HCT116 (cell line): ENCODE data around the gene GPC4. TPM values are rescaled to one million over a fixed set of nuclear protein-coding genes. Genes with fewer than 3 reads are reported as not detected.

Experiments
- ATAC-seq: fragments of 200-7000 bp; cut with Tn5 transposase; 2 replicates; pipeline ENCODE4 v1.9.1; 2020; ENCODE audit warnings: mild to moderate bottlenecking, moderate library complexity
- BruUV-seq: library from RNA; stranded (reverse); fragments of 400-500 nt; replicated peaks from 2 replicates; lab custom pipeline; 2021; lab: Mats Ljungman, UMichigan
- CTCF ChIA-PET: fragments of 300-600 bp; sonication (Branson Sonifier 250); formaldehyde crosslinking; loops from one replicate; lab custom pipeline; 2021; ENCODE audit warnings: antibody characterized with exemption; lab: Charles Lee
- POLR2A ChIA-PET: fragments of 300-600, 350-600 bp; sonication (Branson Sonifier 250); formaldehyde crosslinking; loops from one replicate; lab custom pipeline; 2021; ENCODE audit warnings: antibody characterized with exemption; lab: Charles Lee
- RAD21 ChIA-PET, 2 experiments: fragments of 300-600 bp; sonication (Branson Sonifier 250); formaldehyde crosslinking; loops; one replicate each; lab custom pipeline; 2023; ENCODE audit warnings: low total read pairs in 2 of 2; ENCODE audit not compliant: uncharacterized antibody in 2 of 2, unreplicated experiment in 2 of 2, low non-redundant PET in 1 of 2; lab: Charles Lee
- DNase-seq: peaks from one replicate; pipeline ENCODE4 v3.0.0-alpha.2; 2010; ENCODE audit warnings: low read depth, low spot score
- H2AFZ ChIP-seq: fragments of 200-600 bp; shearing (Covaris generic), sonication (generic); 2 replicates; pipeline ENCODE4 v1.6.1; 2017; ENCODE audit warnings: low read depth, mixed run types, mixed read lengths, antibody characterized with exemption, low read length; ENCODE audit not compliant: poor library complexity, severe bottlenecking
- H3K27ac ChIP-seq: 2 replicates; pipeline ENCODE4 v1.5.1; 2012; ENCODE audit warnings: low read depth, low read length
- H3K27me3 ChIP-seq: fragments of 200-600 bp; sonication (generic); 2 replicates; pipeline ENCODE4 v1.6.1; 2016; ENCODE audit warnings: mixed run types, low read length, mixed read lengths; ENCODE audit not compliant: insufficient read depth
- H3K36me3 ChIP-seq, 2 experiments: fragments of 200-500 bp in 1 of 2; fragments of 200-600 bp in 1 of 2; sonication (Bioruptor generic) in 1 of 2; sonication (generic) in 1 of 2; 2 replicates each; pipeline versions ENCODE4 v1.5.1 to v1.6.1; 2014 to 2016; ENCODE audit warnings: low read length in 2 of 2, inconsistent platforms in 1 of 2, mixed read lengths in 1 of 2, mixed run types in 1 of 2; ENCODE audit not compliant: insufficient read depth in 2 of 2, control insufficient read depth in 1 of 2
- H3K4me1 ChIP-seq, 2 experiments: fragments of 200-600 bp in 1 of 2; sonication (generic) in 1 of 2; 2 replicates each; pipeline versions ENCODE4 v1.5.1 to v1.6.1; 2012 to 2017; ENCODE audit warnings: low read length in 2 of 2, inconsistent platforms in 1 of 2, mild to moderate bottlenecking in 1 of 2, mixed read lengths in 1 of 2, mixed run types in 1 of 2, moderate library complexity in 1 of 2; ENCODE audit not compliant: insufficient read depth in 2 of 2, control insufficient read depth in 1 of 2
- H3K4me2 ChIP-seq: fragments of 200-600 bp; sonication (generic); 2 replicates; pipeline ENCODE4 v1.6.1; 2017; ENCODE audit warnings: mixed run types, low read length, mixed read lengths
- H3K4me3 ChIP-seq, 2 experiments: fragments of 200-600 bp in 1 of 2; sonication (generic) in 1 of 2; replicated peaks in 1 of 2; 2 replicates each; pipeline ENCODE4 v1.5.1; 2011 to 2016; ENCODE audit warnings: low read length in 2 of 2, control low read depth in 1 of 2, low read depth in 1 of 2, mild to moderate bottlenecking in 1 of 2, mixed read lengths in 1 of 2, mixed run types in 1 of 2
- H3K79me2 ChIP-seq: fragments of 200-600 bp; sonication (generic); 2 replicates; pipeline ENCODE4 v1.6.1; 2017; ENCODE audit warnings: mild to moderate bottlenecking, mixed run types, low read length, moderate library complexity, mixed read lengths; ENCODE audit not compliant: insufficient read depth
- H3K9ac ChIP-seq: fragments of 200-600 bp; sonication (generic); 2 replicates; pipeline ENCODE4 v1.6.1; 2016; ENCODE audit warnings: low read length, mixed read lengths
- H3K9me2 ChIP-seq: fragments of 200-600 bp; sonication (generic), shearing (Covaris generic); 2 replicates; pipeline ENCODE4 v1.6.1; 2017; ENCODE audit warnings: mixed run types, mild to moderate bottlenecking, moderate library complexity; ENCODE audit not compliant: insufficient read depth
- H3K9me3 ChIP-seq, 2 experiments: fragments of 200-500 bp in 1 of 2; fragments of 200-600 bp in 1 of 2; sonication (Bioruptor generic) in 1 of 2; sonication (generic) in 1 of 2; 2 replicates each; pipeline ENCODE4 v1.6.1; 2014 to 2017; ENCODE audit warnings: low read length in 2 of 2, mixed read lengths in 2 of 2, inconsistent platforms in 1 of 2, low read depth in 1 of 2, mild to moderate bottlenecking in 1 of 2, mixed run types in 1 of 2, moderate library complexity in 1 of 2; ENCODE audit not compliant: control insufficient read depth in 1 of 2, insufficient read depth in 1 of 2
- H4K20me1 ChIP-seq: fragments of 200-600 bp; sonication (generic), shearing (Covaris generic); 2 replicates; pipeline ENCODE4 v1.6.1; 2017; ENCODE audit warnings: mixed run types, mild to moderate bottlenecking, moderate library complexity; ENCODE audit not compliant: insufficient read depth
- EGR1 ChIP-seq: IDR thresholded peaks from 2 replicates; pipeline ENCODE4 v1.6.1; 2012; ENCODE audit warnings: low read depth
- ELF1 ChIP-seq: IDR thresholded peaks from 2 replicates; pipeline ENCODE4 v1.6.1; 2012; ENCODE audit warnings: low read depth, borderline replicate concordance
- FOSL1 ChIP-seq: IDR thresholded peaks from 2 replicates; pipeline ENCODE4 v1.6.1; 2012; ENCODE audit warnings: low read depth
- JUND ChIP-seq: IDR thresholded peaks from 2 replicates; pipeline ENCODE4 v1.6.1; 2012
- POLR2A ChIP-seq: IDR thresholded peaks from 2 replicates; pipeline ENCODE4 v1.7.0; 2011; ENCODE audit warnings: borderline replicate concordance; ENCODE audit not compliant: insufficient read depth, insufficient read length; ENCODE audit errors: extremely low read depth
- RAD21 ChIP-seq: IDR thresholded peaks from 2 replicates; pipeline ENCODE4 v1.6.1; 2012; ENCODE audit warnings: low read depth, mild to moderate bottlenecking
- REST ChIP-seq: IDR thresholded peaks from 2 replicates; pipeline ENCODE4 v1.6.1; 2012; ENCODE audit warnings: low read depth
- SRF ChIP-seq: IDR thresholded peaks from 2 replicates; pipeline ENCODE4 v1.6.1; 2012; ENCODE audit warnings: low read depth
- TCF7L2 ChIP-seq: IDR thresholded peaks from 2 replicates; pipeline ENCODE4 v1.7.0; 2011; ENCODE audit warnings: borderline replicate concordance, inconsistent platforms; ENCODE audit not compliant: insufficient read depth, insufficient read length; ENCODE audit errors: extremely low read depth
- YY1 ChIP-seq: IDR thresholded peaks from 2 replicates; pipeline ENCODE4 v1.6.1; 2011; ENCODE audit warnings: low read length, low read depth, moderate library complexity, mild to moderate bottlenecking; ENCODE audit not compliant: insufficient replicate concordance; ENCODE audit errors: extremely low read depth
- ZFX ChIP-seq: fragments of 450-650 bp; IDR thresholded peaks from 2 replicates; pipeline ENCODE4 v1.6.1; 2017
- intact Hi-C: fragments of 100-400 bp; cut with micrococcal nuclease; formaldehyde crosslinking; loops from 2 replicates; pipeline ENCODE4 v1.10.0; 2022
- total RNA-seq: library from RNA; stranded (reverse); gene quantifications from one replicate; pipeline ENCODE4 v1.2.1, GENCODE V29; 2021; ENCODE audit not compliant: unreplicated experiment
- TF ChIP-seq, protein P1 (sequence below): IDR thresholded peaks from 2 replicates; pipeline ENCODE4 v1.6.1; 2012

GPC4 gene
- total RNA-seq, 1 experiment from 2014 or later, result 9.7 TPM

GRCh38 chrX:133418588-133418987, 3.3 kb upstream of the GPC4 start (continued):
- TF ChIP-seq REST, result no peak
- TF ChIP-seq, all 23 proteins: peak for 0

GRCh38 chrX:133417364-133417763, 2.1 kb upstream of the GPC4 start:
- Histone ChIP-seq H3K9me2 (no peaks in the 10 kb centered on the region), H3K4me3 (no peak overlapping the region), H3K4me1 (peaks cover 0 to 5% of the 10 kb centered on the region in 2 experiments; a peak in 1 of 4 replicates), H3K36me3 (no peaks in the 10 kb centered on the region), H3K27ac (no peak overlapping the region), H3K4me2 (no peak overlapping the region), H3K27me3 (no peaks in the 10 kb centered on the region), H2AFZ (no peak overlapping the region), H4K20me1 (no peaks in the 10 kb centered on the region), H3K79me2 (no peaks in the 10 kb centered on the region), H3K9me3 (no peaks in the 10 kb centered on the region), H3K9ac (no peak overlapping the region)
- BruUV-seq, result no TSS peak
- DNase-seq, result no peak
- ChIA-PET POLR2A (no interaction called here), RAD21 (no interaction called here), CTCF (no interaction called here)
- ATAC-seq, result no peak
- no peak for TF ChIP-seq FOSL1
- TF ChIP-seq RAD21, result no peak
- TF ChIP-seq JUND, result no peak
- TF ChIP-seq, protein P1, sequence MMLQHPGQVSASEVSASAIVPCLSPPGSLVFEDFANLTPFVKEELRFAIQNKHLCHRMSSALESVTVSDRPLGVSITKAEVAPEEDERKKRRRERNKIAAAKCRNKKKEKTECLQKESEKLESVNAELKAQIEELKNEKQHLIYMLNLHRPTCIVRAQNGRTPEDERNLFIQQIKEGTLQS, result no peak
- TF ChIP-seq YY1, result no peak
- TF ChIP-seq REST, result no peak
- TF ChIP-seq POLR2A, result no peak
- TF ChIP-seq ZFX, result no peak
- no peak for TF ChIP-seq EGR1
- no peak for TF ChIP-seq TCF7L2
- no peak for TF ChIP-seq ELF1
- TF ChIP-seq SRF, result no peak
- intact Hi-C loops, result no loop called here
